WI38 (cell line): ENCODE measurements around the gene RGSL1.

Source experiments
- H3K4me3 ChIP-seq: 2 replicates; pipeline ENCODE4 v1.5.1; 2011; ENCODE audit warnings: low read depth, mild to moderate bottlenecking, control low read depth, low read length
- CTCF ChIP-seq: IDR thresholded peaks from 2 replicates; pipeline ENCODE4 v1.5.1; 2012; ENCODE audit warnings: low read depth, mild to moderate bottlenecking, control low read depth, low read length

Gene RGSL1

DNA sequence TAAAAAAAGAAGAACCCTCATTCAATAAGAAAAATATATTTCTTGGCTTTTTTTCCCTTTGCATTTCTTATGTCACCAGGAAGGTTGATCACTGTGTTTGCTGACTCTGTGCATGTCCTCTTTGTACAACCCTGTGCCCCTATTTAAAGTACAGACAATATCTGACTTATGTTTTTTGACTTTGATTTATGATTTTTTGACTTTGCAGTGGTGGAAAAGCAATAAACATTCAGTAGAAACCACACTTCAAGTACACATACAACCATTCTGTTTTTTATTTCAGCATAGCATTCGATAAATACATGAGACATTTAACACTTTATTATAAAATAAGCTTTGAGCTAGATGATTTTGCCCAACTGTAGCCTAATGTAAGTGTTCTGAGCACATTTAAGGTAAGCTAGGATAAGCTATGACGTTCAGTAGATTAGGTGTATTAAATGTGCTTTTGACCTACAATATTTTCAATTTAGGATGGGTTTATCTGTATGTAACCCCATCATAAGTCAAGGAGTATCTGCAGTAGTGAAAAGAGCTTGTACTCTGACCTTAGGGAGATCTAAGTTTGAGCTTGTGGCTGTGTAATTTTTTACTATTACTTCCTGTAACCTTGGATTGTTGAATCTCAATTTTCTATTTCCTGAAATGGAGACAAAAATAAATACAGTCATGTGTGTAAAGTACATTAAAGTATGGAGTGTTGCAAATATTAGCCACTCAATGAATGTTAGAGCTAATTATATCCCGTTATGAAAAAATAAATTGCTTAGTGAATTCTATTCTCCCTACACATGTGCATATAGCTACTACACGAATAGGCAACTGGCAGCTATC, 137.9 kb downstream of the RGSL1 start:
- no peak for TF ChIP-seq CTCF

DNA sequence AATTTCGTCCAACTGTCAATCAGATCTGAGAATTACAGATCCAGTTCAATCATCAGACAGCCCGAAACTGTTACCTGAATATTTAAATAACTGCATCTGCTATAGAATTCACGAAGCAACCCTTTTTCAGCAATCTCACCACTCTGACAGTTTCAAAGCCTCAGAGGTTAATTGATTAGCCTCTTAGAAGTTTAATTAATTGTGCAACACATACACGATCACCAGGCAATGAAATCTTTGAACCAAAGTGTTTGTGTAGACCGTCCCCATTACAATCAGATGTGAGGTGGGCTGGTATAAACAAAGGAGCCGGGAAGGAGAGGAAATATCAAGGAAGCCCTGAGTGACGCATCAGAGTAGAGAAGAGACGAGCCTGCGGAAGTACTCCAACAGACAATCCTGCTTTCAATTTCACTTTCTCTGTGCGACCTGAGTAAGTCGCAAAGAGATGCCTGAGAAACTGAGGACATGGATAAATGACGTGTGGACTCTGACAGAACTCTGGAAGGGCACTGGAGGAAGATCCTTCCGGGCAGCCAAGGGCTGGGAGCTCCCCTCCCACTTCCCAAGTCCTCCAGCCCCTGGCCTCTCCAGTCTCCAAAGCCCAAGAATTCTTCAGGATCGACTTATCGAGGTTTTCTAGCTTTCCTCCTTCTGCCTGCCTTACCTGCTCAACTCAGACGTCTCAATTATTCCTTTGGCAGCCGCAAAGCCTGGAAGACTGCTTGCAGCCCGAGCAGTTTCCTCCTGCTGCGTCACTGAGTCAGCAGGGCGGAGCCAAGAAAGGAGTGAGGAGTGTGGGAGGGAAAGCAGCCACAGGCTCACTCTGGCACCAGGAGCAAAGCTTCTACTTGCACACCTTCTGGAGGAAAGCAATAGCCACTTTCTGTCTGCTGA, 138.8 kb downstream of the RGSL1 start, which contains the start of gene RNASEL:
Gene RNASEL, minus strand, starts transcription at position 757 of the 897 bp plus-strand sequence. CDS start 2,450 bp downstream, outside the sequence.
- TF ChIP-seq CTCF: no peak
- peak within 1 kb of the TSS; percentile 64 for H3K4me3 ChIP-seq

More for the DNA sequence above, 137.9 kb downstream of the RGSL1 start:
- peak overlapping the region; percentile 64 for H3K4me3 ChIP-seq

GRCh38 chr1:182589520-182589919, 139.6 kb downstream of the RGSL1 start:
- no peak overlapping the region for H3K4me3 ChIP-seq
- TF ChIP-seq CTCF: no peak

GRCh38 chr1:182589931-182590330, 140.0 kb downstream of the RGSL1 start:
- no peak for TF ChIP-seq CTCF
- H3K4me3 ChIP-seq: no peak overlapping the region

- no peak overlapping the region for H3K4me3 ChIP-seq
- TF ChIP-seq CTCF: peak; percentile 87
Measured at GRCh38 chr1:182595641-182596240, 145.8 kb downstream of the RGSL1 start.

DNA sequence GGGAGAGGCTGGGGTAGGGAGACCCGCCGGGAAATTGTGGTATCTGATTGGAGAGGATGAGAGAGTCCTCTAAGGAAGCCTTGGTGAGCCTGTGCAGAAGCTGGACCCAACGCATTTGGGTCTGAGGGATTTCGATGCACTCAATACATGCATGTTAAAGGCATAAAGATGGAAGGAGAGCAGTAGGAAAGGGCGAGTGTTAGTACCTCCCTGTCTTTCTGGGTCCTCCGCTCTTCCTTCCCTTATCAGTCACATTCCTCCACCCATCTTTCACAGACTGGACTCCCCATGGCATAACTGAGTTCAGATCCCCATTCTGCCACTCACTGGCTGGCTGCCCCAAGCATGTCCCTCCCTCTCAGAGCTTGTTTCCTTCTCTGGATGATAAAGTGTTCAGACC, 147.0 kb downstream of the RGSL1 start:
- TF ChIP-seq CTCF: no peak

More for the DNA sequence above, 147.0 kb downstream of the RGSL1 start:
- no peak overlapping the region for H3K4me3 ChIP-seq
